NT2/D1 (cell line): Measurements from ENCODE around the gene ALG1.

Experiments used
- SUZ12 ChIP-seq: IDR thresholded peaks from 2 replicates; pipeline ENCODE4 v1.6.1; 2011; ENCODE audit not compliant: insufficient read length, insufficient read depth; ENCODE audit errors: extremely low read depth
- YY1 ChIP-seq: IDR thresholded peaks from 2 replicates; pipeline ENCODE4 v1.6.1; 2011; ENCODE audit not compliant: insufficient read length, insufficient read depth
- ZNF274 ChIP-seq: IDR thresholded peaks from 2 replicates; pipeline ENCODE4 v1.6.1; 2011; ENCODE audit warnings: mild to moderate bottlenecking, low read depth, low read length

- TF ChIP-seq YY1 (no peak), SUZ12 (no peak), ZNF274 (no peak)
These were observed 40.0 kb upstream of the ALG1 start for GRCh38 chr16:5031601-5032000.
